Measurements from ENCODE around the gene ABCF2. TPM values are rescaled to one million over a fixed set of nuclear protein-coding genes. Genes with fewer than 3 reads are reported as not detected.

ABCF2 gene
- total RNA-seq, 2 donors from 2014 or later: 25.6 to 38.3 TPM

GRCh38 chr7:151252961-151253711, 26.1 kb upstream of the ABCF2 start:
- H3K27me3 ChIP-seq: peaks cover 10% of the 10 kb centered on the region
- DNase-seq: no peak

GRCh38 chr7:151252561-151252835, 25.5 kb upstream of the ABCF2 start:
- H3K27ac ChIP-seq: peak overlapping the region; percentile 59
- no peaks in the 10 kb centered on the region for H3K4me1 ChIP-seq
- peaks cover 14% of the 10 kb centered on the region for H3K27me3 ChIP-seq
- H3K36me3 ChIP-seq: no peaks in the 10 kb centered on the region
- intact Hi-C loops (cut with DNase I): no loop called here
- DNase-seq: no peak
- H3K4me3 ChIP-seq: peak overlapping the region; percentile 45
- no peak for TF ChIP-seq CTCF (IDR thresholded peaks at IDR 0.05)
- H3K9me3 ChIP-seq: no peaks in the 10 kb centered on the region
- H3K9ac ChIP-seq (ENCODE audit: low read depth in 2 of 2, low read length in 2 of 2): peak overlapping the region; percentile 43 to 66

More at GRCh38 chr7:151252961-151253711, 26.1 kb upstream of the ABCF2 start:
- Histone ChIP-seq H3K4me1 (no peaks in the 10 kb centered on the region), H3K4me3 (no peak overlapping the region), H3K27ac (peak overlapping the region; percentile 59), H3K36me3 (no peaks in the 10 kb centered on the region), H3K9ac (ENCODE audit: low read depth in 2 of 2, low read length in 2 of 2) (peak overlapping the region in 1 of 2 donors; percentile 44), H3K9me3 (no peaks in the 10 kb centered on the region)
- intact Hi-C loops (cut with DNase I): no loop called here
- TF ChIP-seq CTCF (IDR thresholded peaks at IDR 0.05): no peak

GRCh38 chr7:151251689-151252560, 24.9 kb upstream of the ABCF2 start:
- Histone ChIP-seq H3K4me1 (no peaks in the 10 kb centered on the region), H3K27me3 (peaks cover 20% of the 10 kb centered on the region), H3K36me3 (no peaks in the 10 kb centered on the region), H3K27ac (peak overlapping the region; percentile 63), H3K9ac (ENCODE audit: low read depth in 2 of 2, low read length in 2 of 2) (peak overlapping the region; percentile 43 to 66), H3K9me3 (no peaks in the 10 kb centered on the region), H3K4me3 (peak overlapping the region; percentile 45)
- TF ChIP-seq CTCF (IDR thresholded peaks at IDR 0.05): no peak
- intact Hi-C loops (cut with DNase I): no loop called here
- DNase-seq: peak; percentile 43

- TF ChIP-seq CTCF (IDR thresholded peaks at IDR 0.05): no peak
- Histone ChIP-seq H3K27me3 (peaks cover 25% of the 10 kb centered on the region), H3K27ac (peak overlapping the region; percentile 63), H3K9ac (ENCODE audit: low read depth in 2 of 2, low read length in 2 of 2) (peak overlapping the region; percentile 21 to 64), H3K4me3 (peak overlapping the region; percentile 39), H3K9me3 (no peaks in the 10 kb centered on the region), H3K36me3 (no peaks in the 10 kb centered on the region), H3K4me1 (no peaks in the 10 kb centered on the region)
- intact Hi-C loops (cut with DNase I): no loop called here
- DNase-seq: no peak
These were observed 24.3 kb upstream of the ABCF2 start for GRCh38 chr7:151251328-151251688.

- no peak overlapping the region for H3K4me3 ChIP-seq
- H3K27me3 ChIP-seq: peaks cover 34% of the 10 kb centered on the region
- H3K9ac ChIP-seq (ENCODE audit: low read depth in 2 of 2, low read length in 2 of 2): peak overlapping the region in 1 of 2 donors; percentile 20
These were observed 23.5 kb upstream of the ABCF2 start for GRCh38 chr7:151250181-151251132.

More at GRCh38 chr7:151250181-151251132, 23.5 kb upstream of the ABCF2 start:
- no peak for DNase-seq
- Histone ChIP-seq H3K9me3 (no peaks in the 10 kb centered on the region), H3K27ac (peak overlapping the region; percentile 63), H3K4me1 (no peaks in the 10 kb centered on the region), H3K36me3 (no peaks in the 10 kb centered on the region)
- no peak for TF ChIP-seq CTCF (IDR thresholded peaks at IDR 0.05)
- intact Hi-C loops (cut with DNase I): no loop called here
